Colonic mucosa (tissue), 4 donors: ENCODE measurements around the gene CPEB3. TPM values are rescaled to one million over a fixed set of nuclear protein-coding genes. Genes with fewer than 3 reads are reported as not detected.

Experiments used
- DNase-seq: peaks from one replicate; pipeline ENCODE4 v3.0.0-alpha.2; 2020
- H3K27ac ChIP-seq: fragments of 200-600 bp; one replicate; pipeline ENCODE4 v1.8.0; 2021
- H3K27me3 ChIP-seq: fragments of 200-600 bp; one replicate; pipeline ENCODE4 v1.8.0; 2021
- H3K36me3 ChIP-seq: fragments of 200-600 bp; one replicate; pipeline ENCODE4 v1.8.0; 2021
- H3K4me1 ChIP-seq: fragments of 200-600 bp; one replicate; pipeline ENCODE4 v1.8.0; 2021; ENCODE audit warnings: mild to moderate bottlenecking
- H3K4me3 ChIP-seq: fragments of 200-600 bp; one replicate; pipeline ENCODE4 v1.8.0; 2021
- H3K9ac ChIP-seq, 2 donors: one replicate each; pipeline ENCODE4 v1.7.0; 2013; ENCODE audit warnings: control low read depth in 2 of 2, low read depth in 2 of 2, low read length in 2 of 2
- H3K9me3 ChIP-seq: fragments of 200-600 bp; one replicate; pipeline ENCODE4 v1.8.0; 2021
- CTCF ChIP-seq: fragments of 200-600 bp; IDR thresholded peaks from one replicate; pipeline ENCODE4 v1.8.0; 2022; ENCODE audit warnings: antibody characterized with exemption, mild to moderate bottlenecking
- intact Hi-C: fragments of 100-400 bp; cut with DNase I; formaldehyde crosslinking; loops from one replicate; pipeline ENCODE4 v1.14.1; 2022
- total RNA-seq, 2 donors: library from RNA; stranded (reverse); fragmentation: NEBNext Ultra II Directional in 1 of 2; extraction: Animal tissue kit (Norgen Biotek cat#: 25700) in 1 of 2; gene quantifications; one replicate each; pipeline ENCODE4 v1.2.1, GENCODE V29; 2021
- donor health status: healthy.
- donor health status: DM: no; HTN: no; CAD: no.
- donor health status: DM: no; HTN: no; CAD: no.

The CPEB3 gene
- total RNA-seq, 2 donors from 2014 or later: 4.4 to 7.9 TPM

DNA sequence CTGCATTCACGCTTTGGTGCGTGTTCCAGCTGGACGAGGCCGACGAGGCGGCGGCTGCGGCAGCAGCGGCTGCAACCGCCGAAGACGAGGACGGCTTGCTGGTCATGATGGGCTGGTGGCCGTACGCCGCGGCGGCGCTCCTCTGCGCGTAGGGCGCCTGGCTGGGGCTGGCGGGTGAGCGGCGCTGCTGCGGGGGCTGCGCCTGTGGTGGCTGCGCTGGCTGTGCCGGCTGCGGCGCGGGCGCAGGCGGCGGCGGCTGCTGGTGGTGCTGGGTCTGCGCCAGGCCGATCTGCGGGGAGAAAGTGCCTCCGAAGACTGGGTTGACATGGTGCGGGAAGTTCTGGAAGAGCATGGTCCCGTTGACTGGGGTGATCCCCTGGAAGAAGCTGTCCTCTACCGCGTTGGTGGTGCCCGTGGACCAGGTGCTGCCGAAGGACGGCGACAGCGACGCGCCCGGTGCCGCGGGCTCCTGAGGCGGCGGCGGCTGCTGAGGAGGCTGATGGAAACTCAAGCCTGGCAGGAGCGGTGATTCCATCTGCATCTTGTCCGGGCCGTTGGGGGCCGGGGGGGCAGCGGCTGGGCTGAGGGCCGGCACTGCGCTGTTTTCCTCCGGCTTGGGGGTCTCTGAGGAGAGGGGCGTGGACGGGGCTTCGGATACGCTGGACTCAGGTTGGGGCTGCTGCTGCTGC is 51.1 kb downstream of the CPEB3 start:
- Histone ChIP-seq H3K9ac (peak overlapping the region; percentile 84 to 96), H3K27me3 (no peaks in the 10 kb centered on the region), H3K4me3 (peak overlapping the region; percentile 67), H3K36me3 (no peaks in the 10 kb centered on the region), H3K4me1 (no peaks in the 10 kb centered on the region), H3K9me3 (no peaks in the 10 kb centered on the region), H3K27ac (peak overlapping the region; percentile 73)
- TF ChIP-seq CTCF: no peak
- intact Hi-C loops: loop anchor here (2.0 kb wide), 1 partner anchor 51 kb away; the partner anchor contains the start of genes CPEB3 and MARCHF5
- DNase-seq: peak; percentile 44

DNA sequence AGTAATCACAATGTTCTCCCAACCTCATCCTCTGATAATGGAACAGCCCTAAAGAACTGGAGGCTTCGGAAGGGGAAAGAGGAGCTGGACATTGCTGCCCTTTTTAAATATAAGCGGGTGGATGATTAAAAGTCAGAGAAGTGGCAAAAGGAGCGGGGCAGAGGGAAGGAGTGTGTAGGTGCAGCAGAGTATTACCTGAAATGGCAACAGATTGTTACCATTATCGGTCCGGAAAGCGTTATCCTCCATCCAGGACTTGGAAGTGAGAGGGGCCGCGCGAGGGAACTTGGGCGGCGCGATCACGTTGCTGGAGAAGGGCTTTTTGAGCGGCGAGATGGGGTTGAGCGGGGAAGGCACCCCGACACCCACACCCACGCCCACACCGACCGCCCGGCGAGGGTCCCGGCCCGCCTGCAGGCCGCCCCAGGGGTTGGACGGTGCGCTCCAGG is 51.7 kb downstream of the CPEB3 start:
- peak; percentile 39 for DNase-seq
- Histone ChIP-seq H3K27ac (peak overlapping the region; percentile 73), H3K4me3 (peak overlapping the region; percentile 67), H3K36me3 (no peaks in the 10 kb centered on the region), H3K4me1 (no peaks in the 10 kb centered on the region), H3K27me3 (no peaks in the 10 kb centered on the region), H3K9me3 (no peaks in the 10 kb centered on the region), H3K9ac (peak overlapping the region; percentile 84 to 96)
- intact Hi-C loops: no loop called here
- no peak for TF ChIP-seq CTCF

DNA sequence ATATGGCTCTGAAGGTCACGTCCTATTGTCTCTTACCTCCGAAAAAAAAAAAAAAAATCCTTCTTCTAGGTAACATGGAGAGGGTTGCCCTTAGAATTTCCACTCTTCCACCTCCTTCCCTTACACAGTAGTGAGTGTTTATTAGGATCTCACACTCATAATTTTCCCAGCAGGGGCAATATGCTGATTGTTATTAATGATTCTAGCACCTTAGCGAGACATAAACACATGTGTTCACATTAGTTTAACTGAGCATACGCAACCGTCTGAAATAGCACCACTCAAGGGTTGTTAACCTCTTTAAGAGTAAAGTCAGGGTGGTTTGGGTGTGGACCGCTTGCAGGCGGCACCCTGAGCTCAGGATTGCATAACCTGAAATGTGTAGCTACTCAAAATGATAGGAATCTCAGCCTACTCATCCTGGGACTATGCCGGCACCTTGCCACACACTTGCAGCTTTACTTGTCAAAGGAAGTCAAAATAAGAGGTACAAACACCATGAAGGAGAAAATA is 52.2 kb downstream of the CPEB3 start:
- peak overlapping the region; percentile 67 for H3K4me3 ChIP-seq
- no peaks in the 10 kb centered on the region for H3K27me3 ChIP-seq
- no peak for TF ChIP-seq CTCF
- intact Hi-C loops: no loop called here
- H3K36me3 ChIP-seq: no peaks in the 10 kb centered on the region
- H3K9me3 ChIP-seq: no peaks in the 10 kb centered on the region
- DNase-seq: peak; percentile 71
- no peaks in the 10 kb centered on the region for H3K4me1 ChIP-seq
- H3K27ac ChIP-seq: peak overlapping the region; percentile 73
- peak overlapping the region; percentile 84 to 96 for H3K9ac ChIP-seq

- TF ChIP-seq CTCF: no peak
- Histone ChIP-seq H3K36me3 (no peaks in the 10 kb centered on the region), H3K27me3 (no peaks in the 10 kb centered on the region), H3K27ac (peak overlapping the region; percentile 73), H3K4me1 (no peaks in the 10 kb centered on the region), H3K9ac (peak overlapping the region in 1 of 2 donors; percentile 96), H3K9me3 (no peaks in the 10 kb centered on the region), H3K4me3 (peak overlapping the region; percentile 67)
- intact Hi-C loops: no loop called here
- no peak for DNase-seq
These were observed 52.8 kb downstream of the CPEB3 start for GRCh38 chr10:92238054-92238585.

DNA sequence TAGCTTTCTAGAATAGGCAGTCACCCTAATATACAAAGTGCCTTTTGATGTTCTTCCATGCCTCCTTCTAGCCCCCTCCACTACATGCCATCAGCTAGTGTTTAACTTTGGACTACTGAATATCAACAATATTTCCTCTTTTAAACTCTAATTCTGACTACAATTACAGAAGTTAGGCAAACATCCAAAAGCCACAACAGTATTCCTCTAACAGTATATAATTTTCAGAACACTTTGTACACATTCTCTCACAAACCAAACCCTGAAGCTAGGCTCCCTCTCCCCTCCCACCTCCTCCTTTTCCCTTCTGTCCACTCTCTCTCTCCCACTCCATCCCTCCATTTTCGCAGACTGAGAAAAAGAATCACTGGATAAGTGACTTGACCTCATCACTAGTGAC is 59.7 kb downstream of the CPEB3 start:
- DNase-seq: no peak
- no peak overlapping the region for H3K27ac ChIP-seq
- H3K9ac ChIP-seq: no peak overlapping the region
- TF ChIP-seq CTCF: no peak
- H3K4me3 ChIP-seq: no peak overlapping the region
- H3K36me3 ChIP-seq: no peaks in the 10 kb centered on the region
- no peaks in the 10 kb centered on the region for H3K27me3 ChIP-seq
- intact Hi-C loops: no loop called here
- H3K9me3 ChIP-seq: no peaks in the 10 kb centered on the region
- H3K4me1 ChIP-seq: no peaks in the 10 kb centered on the region
